ENCODE measurements around the gene COL23A1. TPM values are rescaled to one million over a fixed set of nuclear protein-coding genes. Genes with fewer than 3 reads are reported as not detected.

COL23A1 gene
- total RNA-seq, 4 donors from 2014 or later, result 0.44 to 0.65 (median 0.57) TPM; not detected in 1

DNA sequence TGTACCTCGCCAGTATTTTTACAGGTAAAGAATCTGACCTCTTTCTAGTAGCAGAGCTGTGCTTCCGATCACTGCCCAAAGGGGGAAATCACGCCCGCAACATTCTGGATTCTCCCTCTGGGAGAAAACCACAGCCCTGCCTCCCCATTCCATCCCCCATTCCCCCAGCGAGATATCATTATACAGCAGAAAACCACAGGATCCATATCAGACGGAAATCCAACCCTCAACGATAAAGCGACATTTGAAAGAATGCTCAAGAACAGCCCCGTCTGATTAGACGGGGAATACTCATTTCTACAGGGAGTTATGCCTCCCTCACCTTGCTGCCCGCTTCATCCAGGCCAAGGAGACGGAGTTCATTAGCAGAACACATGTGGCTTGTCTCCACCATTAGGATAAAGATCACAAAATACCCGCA, 172.8 kb downstream of the COL23A1 start:
- TF ChIP-seq, protein P1, sequence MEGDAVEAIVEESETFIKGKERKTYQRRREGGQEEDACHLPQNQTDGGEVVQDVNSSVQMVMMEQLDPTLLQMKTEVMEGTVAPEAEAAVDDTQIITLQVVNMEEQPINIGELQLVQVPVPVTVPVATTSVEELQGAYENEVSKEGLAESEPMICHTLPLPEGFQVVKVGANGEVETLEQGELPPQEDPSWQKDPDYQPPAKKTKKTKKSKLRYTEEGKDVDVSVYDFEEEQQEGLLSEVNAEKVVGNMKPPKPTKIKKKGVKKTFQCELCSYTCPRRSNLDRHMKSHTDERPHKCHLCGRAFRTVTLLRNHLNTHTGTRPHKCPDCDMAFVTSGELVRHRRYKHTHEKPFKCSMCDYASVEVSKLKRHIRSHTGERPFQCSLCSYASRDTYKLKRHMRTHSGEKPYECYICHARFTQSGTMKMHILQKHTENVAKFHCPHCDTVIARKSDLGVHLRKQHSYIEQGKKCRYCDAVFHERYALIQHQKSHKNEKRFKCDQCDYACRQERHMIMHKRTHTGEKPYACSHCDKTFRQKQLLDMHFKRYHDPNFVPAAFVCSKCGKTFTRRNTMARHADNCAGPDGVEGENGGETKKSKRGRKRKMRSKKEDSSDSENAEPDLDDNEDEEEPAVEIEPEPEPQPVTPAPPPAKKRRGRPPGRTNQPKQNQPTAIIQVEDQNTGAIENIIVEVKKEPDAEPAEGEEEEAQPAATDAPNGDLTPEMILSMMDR (IDR thresholded peaks at IDR 0.05; ENCODE audit: low read depth), result no peak

DNA sequence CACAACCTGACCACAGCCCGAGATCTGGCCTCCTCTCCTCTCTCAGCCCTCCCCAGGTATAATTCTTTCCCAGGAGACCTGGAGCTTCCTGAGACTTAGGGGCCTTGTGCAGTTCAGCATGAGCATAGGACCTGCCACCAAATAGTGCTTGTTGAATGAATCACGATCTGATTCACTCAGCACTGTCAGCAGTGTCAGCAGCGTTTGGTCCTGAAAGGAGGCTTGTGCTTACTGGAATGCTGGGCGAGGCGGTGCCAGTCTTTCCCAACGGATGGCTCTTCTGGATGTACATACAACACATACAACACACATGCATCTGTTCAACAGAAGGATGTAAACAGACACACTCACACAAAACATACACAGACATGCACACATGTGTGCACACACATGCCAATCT, 173.3 kb downstream of the COL23A1 start:
- TF ChIP-seq, protein P1 (IDR thresholded peaks at IDR 0.05; ENCODE audit: low read depth), result no peak

DNA sequence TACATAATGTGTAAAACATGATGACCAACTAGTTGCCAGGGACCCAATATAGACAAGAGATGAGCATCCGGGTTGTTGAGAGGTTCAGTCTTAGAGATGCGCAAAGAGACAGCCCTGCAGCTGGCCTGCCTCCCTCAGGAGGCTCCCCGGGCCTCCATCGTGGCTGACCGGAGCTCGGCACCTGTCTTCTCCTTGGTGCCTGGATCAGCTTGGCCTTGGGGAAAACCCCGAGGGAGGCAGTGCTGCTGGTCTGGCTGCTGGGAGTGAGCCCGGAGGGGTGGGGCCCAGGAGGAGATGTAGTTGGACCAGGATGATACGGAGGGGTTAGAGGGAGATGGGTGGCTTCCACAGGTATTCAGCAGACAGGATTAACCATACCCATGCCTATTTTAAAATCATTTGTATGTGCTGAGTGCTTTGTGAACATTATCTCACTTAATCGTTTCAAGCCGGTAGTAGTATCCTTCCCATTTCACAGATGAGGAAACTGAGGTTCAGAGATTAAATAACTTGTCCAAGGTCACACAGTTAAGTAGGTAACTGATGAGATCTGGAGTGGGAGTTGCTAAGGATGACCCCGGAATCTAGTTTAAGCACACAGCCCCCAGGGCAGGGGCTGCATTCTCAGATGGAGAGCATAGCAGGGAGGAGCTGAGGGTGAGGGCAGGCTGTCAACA, 173.8 kb downstream of the COL23A1 start:
- TF ChIP-seq, protein P1 (IDR thresholded peaks at IDR 0.05; ENCODE audit: low read depth), result no peak

DNA sequence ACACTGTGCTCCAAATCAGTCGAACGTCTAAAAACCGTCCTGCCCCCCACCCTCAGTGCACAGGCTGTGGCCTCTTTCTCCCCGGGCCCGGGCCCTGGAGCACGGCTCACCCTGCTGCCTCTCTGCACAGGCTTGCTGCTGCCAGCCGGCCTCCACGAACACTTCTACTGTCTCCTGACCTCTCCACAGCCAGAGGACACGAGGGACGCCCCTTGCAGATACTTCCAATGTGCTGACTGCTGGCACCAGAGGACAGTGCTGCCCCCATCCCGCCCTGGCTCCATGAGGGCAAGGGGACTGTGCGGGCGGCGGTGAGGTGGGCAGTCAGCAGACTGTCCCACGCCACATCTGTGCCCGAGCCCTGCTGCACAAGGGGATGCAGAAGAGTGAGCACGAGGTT, 174.8 kb downstream of the COL23A1 start:
- TF ChIP-seq, protein P1 (IDR thresholded peaks at IDR 0.05; ENCODE audit: low read depth), result no peak

DNA sequence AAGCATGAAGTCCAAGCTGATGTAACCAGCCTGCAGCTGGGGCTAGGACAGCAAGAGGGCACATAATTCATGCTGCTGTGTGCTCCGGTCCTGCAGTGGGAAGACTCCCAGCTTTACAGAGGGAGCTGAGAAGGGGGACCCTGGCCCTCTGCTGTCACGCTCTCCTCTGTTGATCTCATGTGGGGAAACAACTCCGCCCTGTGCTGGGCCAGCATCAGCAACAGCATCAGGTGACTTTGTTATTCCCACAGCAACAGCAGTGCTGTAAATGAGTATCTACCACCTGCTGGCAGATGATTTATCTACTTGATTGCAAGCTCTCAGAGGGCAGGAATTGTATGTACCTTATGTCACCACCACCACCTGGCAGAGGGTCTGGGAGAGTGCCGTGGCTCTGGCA, 176.2 kb downstream of the COL23A1 start:
- TF ChIP-seq, protein P1 (IDR thresholded peaks at IDR 0.05; ENCODE audit: low read depth), result no peak

DNA sequence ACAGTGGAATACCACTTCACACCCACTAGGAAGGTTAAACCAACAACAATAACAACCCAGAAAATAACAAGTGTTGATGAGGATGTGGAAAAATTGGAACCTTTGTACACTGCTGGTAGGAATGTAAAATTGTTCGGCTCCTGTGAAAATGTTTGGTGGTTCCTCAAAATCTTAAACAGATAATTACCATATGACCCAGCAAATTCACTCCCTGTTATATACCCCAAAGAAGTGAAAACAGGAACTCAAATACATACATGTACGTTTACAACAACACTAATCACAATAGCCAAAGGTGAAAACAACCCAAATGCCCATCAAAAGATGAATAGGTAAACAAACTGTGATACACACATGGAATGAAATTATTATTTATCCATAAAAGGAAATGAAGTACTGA, 179.1 kb downstream of the COL23A1 start:
- TF ChIP-seq, protein P1 (IDR thresholded peaks at IDR 0.05; ENCODE audit: low read depth), result no peak

DNA sequence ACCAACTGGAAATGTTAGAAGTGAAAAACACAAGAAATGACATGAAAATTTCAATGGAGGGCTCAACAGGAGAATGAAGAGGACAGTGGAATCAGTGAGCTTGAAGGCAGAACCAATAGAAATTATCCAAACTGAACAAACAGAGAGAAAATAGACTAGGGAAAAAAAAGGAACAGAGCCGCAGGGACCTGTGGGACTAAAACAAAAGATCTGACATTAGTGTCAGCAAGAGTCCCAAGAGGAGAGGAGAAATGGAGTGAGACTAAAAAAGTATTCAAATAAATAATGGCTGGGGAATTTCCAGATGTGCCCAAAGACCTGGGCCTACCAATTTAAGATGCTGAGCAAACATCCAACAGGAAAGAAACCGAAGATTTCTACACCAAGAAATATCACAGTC, 182.5 kb downstream of the COL23A1 start:
- TF ChIP-seq, protein P1 (IDR thresholded peaks at IDR 0.05; ENCODE audit: low read depth), result no peak
